ENCODE measurements around the gene THUMPD3.

DNA sequence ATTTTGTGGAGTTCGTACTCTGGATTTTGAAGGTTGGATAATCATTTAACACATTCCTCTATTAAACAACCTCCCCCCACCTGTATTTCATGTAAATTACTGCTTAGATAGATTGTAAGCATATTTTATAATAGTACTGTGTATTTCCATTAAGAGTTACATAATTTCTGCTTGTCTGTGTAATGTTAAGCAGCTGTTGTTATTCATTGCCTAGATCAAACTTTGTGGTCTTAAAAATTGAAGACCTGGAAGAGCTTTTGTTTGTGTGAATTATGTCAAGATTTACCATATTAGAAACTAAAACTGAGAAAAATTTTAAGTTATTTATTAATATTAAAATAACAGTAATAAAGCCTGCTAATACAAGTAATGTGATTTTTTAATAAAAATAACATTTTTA lies 45.7 kb downstream of the THUMPD3 start:
- TF ChIP-seq, protein P1, sequence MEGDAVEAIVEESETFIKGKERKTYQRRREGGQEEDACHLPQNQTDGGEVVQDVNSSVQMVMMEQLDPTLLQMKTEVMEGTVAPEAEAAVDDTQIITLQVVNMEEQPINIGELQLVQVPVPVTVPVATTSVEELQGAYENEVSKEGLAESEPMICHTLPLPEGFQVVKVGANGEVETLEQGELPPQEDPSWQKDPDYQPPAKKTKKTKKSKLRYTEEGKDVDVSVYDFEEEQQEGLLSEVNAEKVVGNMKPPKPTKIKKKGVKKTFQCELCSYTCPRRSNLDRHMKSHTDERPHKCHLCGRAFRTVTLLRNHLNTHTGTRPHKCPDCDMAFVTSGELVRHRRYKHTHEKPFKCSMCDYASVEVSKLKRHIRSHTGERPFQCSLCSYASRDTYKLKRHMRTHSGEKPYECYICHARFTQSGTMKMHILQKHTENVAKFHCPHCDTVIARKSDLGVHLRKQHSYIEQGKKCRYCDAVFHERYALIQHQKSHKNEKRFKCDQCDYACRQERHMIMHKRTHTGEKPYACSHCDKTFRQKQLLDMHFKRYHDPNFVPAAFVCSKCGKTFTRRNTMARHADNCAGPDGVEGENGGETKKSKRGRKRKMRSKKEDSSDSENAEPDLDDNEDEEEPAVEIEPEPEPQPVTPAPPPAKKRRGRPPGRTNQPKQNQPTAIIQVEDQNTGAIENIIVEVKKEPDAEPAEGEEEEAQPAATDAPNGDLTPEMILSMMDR (IDR thresholded peaks at IDR 0.05), result no peak
- no peak for TF ChIP-seq POLR2AphosphoS5 (IDR thresholded peaks at IDR 0.05)

Measured in upper lobe of left lung (tissue), 4 donors.